Skin epidermis (tissue), 12 donors: Measurements from ENCODE around the gene MYB.
"Not testable (repeated sequence)": the region's sequence is repeated elsewhere in the genome, so short reads cannot be mapped to it uniquely, and the experiment has no call there.

ENCODE experiments used
- H3K27ac ChIP-seq, 21 experiments: fragments of 200-600 bp; sonication (generic) in 11 of 21; one replicate each; pipeline ENCODE4 v1.5.0; 2020; ENCODE audit warnings: mild to moderate bottlenecking in 3 of 21, inconsistent platforms in 2 of 21, moderate library complexity in 2 of 21
- H3K4me3 ChIP-seq, 7 experiments: fragments of 200-600 bp; sonication (generic) in 2 of 7; one replicate each; pipeline ENCODE4 v1.5.0; 2020; ENCODE audit warnings: inconsistent platforms in 2 of 7, mild to moderate bottlenecking in 2 of 7, moderate library complexity in 1 of 7

The MYB gene

GRCh38 chr6:135236319-135236718 lies 55.2 kb downstream of the MYB start:
- H3K4me3 ChIP-seq: no peak overlapping the region
- no peak overlapping the region for H3K27ac ChIP-seq

DNA sequence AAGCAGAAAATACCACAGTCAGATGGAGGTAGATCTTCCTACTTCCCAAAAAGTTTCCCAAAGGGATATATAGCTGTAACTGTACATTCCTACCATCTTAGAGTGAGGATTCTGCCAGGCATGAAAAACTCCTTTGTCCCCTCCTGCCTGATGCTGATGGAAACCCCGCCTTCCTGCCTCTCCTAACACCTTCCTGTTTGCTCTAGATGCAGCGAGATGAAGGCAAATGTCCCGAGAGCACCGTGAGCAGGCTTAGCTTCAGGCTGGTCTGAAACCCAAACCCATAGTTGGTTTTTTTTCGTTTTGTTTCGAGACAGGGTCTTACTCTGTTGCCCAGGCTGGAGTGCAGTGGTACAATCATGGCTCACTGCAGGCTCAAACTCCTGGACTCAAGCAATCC lies 55.6 kb downstream of the MYB start:
- Histone ChIP-seq H3K4me3 (no peak overlapping the region), H3K27ac (no peak overlapping the region)

DNA sequence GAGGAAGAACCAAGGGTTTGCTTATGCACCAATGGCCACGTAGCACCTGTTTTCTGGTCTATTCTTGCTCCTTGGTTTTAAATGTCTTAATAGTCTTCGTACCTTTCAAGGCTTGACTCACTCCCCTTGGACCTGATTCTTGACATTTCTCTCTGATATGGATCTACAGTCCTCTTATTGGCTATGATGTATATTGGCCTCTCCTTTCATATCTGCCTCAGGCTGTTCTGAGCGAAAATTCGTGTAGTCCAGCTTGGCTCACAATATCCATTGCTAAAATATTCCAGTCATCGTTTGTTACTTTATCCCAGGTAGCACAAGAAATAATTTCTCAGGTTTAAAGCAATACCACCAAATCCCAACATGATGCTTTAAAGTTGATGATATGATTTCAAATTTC lies 59.6 kb downstream of the MYB start:
- Histone ChIP-seq H3K27ac (no peak overlapping the region), H3K4me3 (no peak overlapping the region)

- peak overlapping the region in 1 of 21 experiments; percentile 23 for H3K27ac ChIP-seq
- no peak overlapping the region for H3K4me3 ChIP-seq
Measured at GRCh38 chr6:135243871-135244796, 63.0 kb downstream of the MYB start.

GRCh38 chr6:135244805-135245204 lies 63.7 kb downstream of the MYB start:
- Histone ChIP-seq H3K4me3 (no peak overlapping the region), H3K27ac (no peak overlapping the region)

DNA sequence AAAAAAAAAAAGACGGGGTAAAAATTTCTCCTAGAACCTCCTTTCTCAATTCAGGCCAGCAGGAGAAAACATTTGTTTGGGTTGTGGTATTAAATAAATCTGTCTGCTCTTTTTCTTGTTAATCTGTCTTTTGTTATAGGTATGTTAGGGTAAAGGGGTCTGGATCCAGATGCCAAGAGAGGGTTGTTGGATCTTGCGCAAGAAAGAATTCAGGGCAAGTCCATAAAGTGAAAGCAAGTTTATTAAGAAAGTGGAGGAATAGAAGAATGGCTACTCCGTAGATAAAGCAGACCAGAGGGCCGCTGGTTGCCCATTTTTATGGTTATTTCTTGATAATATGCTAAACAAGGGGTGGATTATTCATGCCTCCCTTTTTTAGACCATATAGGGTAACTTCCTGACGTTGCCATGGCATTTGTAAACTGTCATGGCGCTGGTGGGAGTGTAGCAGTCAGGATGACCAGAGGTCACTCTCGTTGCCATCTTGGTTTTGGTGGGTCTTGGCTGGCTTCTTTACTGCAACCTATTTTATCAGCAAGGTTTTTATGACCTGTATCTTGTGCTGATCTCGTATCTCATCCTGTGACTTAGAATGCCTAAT lies 65.4 kb downstream of the MYB start:
- H3K4me3 ChIP-seq, H3K27ac ChIP-seq: not testable (repeated sequence)

GRCh38 chr6:135250234-135250633 lies 69.1 kb downstream of the MYB start:
- H3K27ac ChIP-seq: no peak overlapping the region
- no peak overlapping the region for H3K4me3 ChIP-seq

DNA sequence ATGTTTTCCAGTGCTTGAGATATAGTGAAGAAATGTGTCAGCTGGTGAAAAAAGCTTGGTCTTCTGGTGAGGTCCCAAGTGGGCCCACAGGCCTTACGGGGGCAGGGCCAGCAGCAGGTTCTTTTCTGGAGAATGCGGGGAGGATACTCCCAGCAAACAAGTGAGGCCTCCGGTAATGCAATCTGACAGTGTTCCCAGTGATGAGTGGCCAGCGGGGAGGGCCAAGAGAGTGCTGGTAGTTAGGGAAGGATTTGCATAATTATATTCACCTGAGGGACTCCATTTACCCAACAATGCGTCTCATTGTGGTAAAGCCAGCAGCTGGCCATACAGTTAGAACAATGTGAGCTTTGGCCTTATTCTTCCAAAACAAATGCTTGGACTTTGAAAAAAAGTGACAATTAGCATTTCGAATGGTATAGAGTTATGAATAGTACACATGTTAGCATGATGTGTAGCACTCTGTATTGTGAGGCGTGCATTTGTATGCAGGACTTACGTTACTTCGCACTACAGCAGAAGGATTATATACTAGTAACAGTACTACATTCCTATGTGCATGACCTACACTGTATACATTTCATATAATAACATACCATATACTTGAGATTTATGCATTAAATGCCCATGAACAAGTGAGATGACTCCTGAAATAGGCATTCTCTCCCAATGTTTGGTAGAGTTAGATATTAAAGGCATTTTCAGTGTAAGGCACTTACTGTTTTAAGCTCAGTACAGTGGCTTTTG lies 69.8 kb downstream of the MYB start:
- no peak overlapping the region for H3K27ac ChIP-seq

GRCh38 chr6:135251498-135252441 lies 70.7 kb downstream of the MYB start:
- Histone ChIP-seq H3K27ac (no peak overlapping the region), H3K4me3 (no peak overlapping the region)

More for the DNA sequence above, 69.8 kb downstream of the MYB start:
- H3K4me3 ChIP-seq: no peak overlapping the region

DNA sequence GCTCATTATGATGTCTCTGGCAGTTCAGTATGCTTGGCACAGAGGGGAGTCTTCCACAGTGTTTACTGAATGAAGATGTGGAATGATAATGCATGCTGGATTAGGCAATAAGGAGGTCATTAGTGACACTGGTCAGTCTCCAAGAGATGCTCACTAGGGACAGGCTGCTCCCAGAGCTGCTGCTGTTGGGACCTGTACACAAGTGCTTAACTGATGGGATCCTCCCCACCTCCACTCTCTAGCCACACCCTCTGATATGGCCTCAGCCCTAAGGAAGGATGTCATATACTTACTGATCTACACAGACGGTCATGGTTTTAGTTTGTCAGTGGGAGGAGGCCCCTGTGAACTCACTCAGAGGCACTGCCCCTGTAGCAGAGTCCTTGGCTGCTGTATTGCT lies 73.4 kb downstream of the MYB start:
- no peak overlapping the region for H3K4me3 ChIP-seq
- H3K27ac ChIP-seq: no peak overlapping the region

DNA sequence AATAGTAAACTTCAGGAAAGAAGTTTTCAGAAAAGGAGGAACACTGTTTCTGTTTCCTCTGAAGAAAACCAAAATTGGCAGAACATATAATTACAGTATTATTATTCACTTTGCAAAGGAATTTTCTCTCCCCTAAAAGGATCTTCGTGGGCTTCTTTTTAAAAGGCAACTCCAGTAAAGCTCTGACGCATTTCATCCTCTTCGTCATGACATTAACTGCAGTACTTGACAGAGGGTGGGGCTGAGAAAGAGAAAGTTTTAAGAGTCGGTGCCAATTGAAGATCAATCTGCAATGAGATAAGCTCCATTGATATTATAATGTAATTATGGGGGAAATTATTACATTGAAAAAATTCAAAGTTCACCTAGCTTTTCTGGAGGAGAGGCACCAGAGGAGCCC lies 75.8 kb downstream of the MYB start:
- no peak overlapping the region for H3K27ac ChIP-seq

DNA sequence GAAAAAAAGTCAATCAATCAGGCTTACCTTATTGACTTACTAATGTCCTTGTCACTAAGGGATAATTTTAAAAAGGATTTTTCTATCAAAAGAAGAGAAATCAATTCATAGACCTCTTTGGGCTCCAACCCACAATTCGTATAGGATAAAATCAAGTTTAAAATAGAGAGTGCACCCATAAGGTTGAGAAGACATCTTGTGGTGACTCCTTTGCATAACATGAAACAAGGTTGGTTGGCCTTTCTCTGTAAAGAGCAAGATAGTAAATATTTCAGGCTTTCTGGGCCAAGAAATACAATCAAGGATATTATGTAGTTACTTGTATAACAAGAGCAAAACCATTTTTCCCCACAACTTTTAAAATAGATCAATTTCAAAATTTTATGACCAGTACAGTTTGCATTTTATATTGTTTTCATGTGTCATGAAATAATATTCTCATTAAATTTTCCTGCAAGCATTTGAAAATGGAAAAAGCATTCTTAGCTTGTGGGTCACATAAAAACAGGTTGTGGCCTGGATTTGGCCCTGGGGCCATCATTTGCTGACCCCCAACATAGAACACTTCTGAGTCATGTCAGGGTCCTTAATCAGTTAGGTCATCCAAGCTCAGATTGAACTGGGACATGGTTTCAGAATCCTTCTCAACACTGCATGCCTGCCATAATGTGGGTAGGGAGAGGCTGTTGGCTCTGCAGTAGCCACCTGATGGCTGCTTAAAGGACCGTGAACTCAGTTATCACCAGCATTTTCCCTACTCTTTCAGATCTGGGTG lies 76.7 kb downstream of the MYB start:
- H3K4me3 ChIP-seq: no peak overlapping the region
- no peak overlapping the region for H3K27ac ChIP-seq

More for the DNA sequence above, 75.8 kb downstream of the MYB start:
- no peak overlapping the region for H3K4me3 ChIP-seq

DNA sequence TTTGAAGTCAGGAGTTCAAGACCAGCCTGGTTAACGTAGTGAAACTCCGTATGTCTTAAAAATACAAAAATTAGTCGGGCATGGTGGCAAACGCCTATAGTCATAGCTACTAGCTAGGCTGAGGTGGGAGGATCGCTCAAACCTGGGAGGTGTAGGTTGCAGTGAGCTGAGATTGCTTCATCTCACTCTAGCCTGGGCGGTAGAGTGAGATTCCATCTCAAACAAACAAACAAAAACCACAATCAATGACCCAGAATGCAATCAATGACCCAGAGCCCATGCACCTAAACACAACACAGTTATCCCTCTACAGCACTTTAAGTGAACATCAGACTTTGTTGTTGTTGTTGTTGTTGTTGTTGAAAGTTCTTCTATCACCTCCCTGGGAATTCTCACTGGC lies 77.9 kb downstream of the MYB start:
- H3K4me3 ChIP-seq: no peak overlapping the region
- H3K27ac ChIP-seq: no peak overlapping the region

DNA sequence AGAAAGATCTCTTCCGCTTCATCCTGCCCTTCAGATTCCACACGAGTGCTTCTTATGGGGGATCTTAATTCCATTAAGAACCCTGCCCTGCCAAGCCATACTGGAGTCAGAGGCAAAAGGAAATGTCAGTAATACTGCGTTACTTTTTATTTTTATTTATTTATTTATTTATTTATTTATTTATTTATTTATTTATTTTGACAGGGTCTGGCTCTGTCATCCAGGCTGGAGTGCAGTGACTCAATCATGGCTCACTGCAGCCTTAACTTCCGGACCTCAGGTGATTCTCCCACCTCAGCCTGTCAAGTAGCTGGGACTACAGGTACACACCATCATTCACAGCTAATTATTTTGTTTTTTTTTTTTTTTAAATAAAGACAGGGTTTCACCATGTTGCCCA lies 79.5 kb downstream of the MYB start:
- no peak overlapping the region for H3K27ac ChIP-seq

DNA sequence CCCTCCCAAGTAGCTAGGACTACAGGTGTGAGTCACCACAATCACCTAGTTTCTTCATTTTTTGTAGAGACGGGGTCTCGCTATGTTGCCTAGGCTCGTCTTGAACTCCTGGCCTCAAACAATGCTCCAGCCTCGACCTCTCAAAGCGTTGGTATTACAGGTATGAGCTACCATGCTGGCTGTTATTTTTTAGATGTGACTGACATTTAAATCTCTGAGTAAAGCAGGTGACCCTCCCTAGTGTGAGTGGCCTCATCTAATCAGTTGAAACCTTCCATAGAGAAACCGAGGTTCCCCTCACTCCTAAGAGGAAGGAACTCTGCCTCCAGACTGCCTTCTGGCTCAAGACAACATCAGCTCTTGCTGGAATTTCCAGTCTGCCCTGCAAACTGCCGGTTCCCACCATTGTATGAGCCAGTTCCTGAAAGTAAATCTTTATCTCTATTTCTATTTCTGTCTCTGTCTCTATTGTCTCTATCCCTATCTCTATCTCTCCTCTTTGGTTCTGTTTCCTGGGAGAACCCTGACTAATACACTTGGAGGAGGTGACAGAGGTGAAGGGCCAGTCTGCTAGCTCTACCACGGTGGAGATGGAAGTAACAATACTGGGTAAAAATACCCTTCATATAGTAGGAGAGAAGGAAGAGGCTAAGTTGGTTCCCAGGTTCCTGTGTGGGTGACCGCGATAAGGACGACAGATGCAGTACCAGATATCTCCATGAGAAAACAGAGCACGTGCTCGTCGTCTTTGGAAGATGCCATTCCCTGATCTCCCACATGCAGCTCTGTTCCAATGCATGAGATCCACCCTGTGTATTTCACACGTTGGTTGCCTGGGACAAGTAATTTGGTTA lies 81.0 kb downstream of the MYB start:
- no peak overlapping the region for H3K4me3 ChIP-seq
- no peak overlapping the region for H3K27ac ChIP-seq

More for the DNA sequence above, 79.5 kb downstream of the MYB start:
- no peak overlapping the region for H3K4me3 ChIP-seq

DNA sequence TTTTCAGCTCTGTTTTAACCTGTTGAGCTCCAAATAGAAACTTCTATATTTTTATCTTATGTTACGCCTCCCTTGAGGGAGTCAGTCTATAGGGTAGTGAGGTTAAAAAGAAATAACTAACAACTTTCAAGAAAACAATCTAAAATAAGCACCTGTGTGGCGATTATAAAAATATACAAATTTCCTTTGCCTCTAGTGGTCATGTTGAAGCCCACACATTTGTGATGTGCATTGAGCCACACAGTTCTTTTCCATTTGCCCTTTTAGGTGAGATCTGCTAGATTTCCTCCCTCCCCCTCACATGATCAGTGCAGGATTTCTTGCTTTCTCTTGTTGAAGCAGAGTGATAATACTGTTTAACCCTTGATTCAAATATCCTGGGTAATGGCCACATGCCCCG lies 84.2 kb downstream of the MYB start:
- Histone ChIP-seq H3K4me3 (no peak overlapping the region), H3K27ac (no peak overlapping the region)

DNA sequence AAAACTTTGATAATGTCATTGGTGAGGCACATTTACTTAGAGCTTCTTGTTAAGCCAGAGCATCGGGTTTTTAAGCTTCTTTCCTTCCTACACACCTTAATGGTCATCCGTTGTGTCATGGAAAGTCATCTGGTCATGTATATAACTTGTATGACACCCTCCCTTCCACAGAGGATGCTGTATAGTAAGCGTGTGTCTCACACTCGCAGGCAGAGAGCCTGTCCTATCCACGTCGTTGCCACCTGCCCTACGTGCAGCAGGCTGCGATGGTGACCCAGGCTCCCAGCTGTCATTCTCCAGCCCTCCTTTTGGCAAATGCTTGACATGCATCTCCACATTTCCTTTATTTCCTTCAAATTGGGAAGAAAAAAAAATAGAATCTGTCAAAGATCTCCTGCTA lies 85.6 kb downstream of the MYB start:
- Histone ChIP-seq H3K27ac (no peak overlapping the region), H3K4me3 (no peak overlapping the region)

GRCh38 chr6:135267085-135267484 lies 86.0 kb downstream of the MYB start:
- H3K27ac ChIP-seq: no peak overlapping the region
- H3K4me3 ChIP-seq: no peak overlapping the region
